ENCODE data around the gene HS3ST3A1.

HS3ST3A1 gene

GRCh38 chr17:13598353-13599167 lies 3.2 kb downstream of the HS3ST3A1 start:
- DNase-seq (ENCODE audit: low spot score) = no peak

GRCh38 chr17:13597723-13598347 lies 3.9 kb downstream of the HS3ST3A1 start:
- peak; percentile 68 for DNase-seq (ENCODE audit: low spot score)

- DNase-seq (ENCODE audit: low spot score) = no peak
Measured at GRCh38 chr17:13596241-13596923, 5.3 kb downstream of the HS3ST3A1 start.

GRCh38 chr17:13595599-13595899 lies 6.2 kb downstream of the HS3ST3A1 start:
- no peak for DNase-seq (ENCODE audit: low spot score)

GRCh38 chr17:13594762-13595598 lies 6.7 kb downstream of the HS3ST3A1 start:
- DNase-seq (ENCODE audit: low spot score) = peak; percentile 84

GRCh38 chr17:13594310-13594709 lies 7.4 kb downstream of the HS3ST3A1 start:
- no peak for DNase-seq (ENCODE audit: low spot score)

GRCh38 chr17:13593757-13594156 lies 8.0 kb downstream of the HS3ST3A1 start:
- DNase-seq (ENCODE audit: low spot score) = no peak

- no peak for DNase-seq (ENCODE audit: low spot score)
Measured at GRCh38 chr17:13593021-13593751, 8.5 kb downstream of the HS3ST3A1 start.

GRCh38 chr17:13592427-13592826 lies 9.3 kb downstream of the HS3ST3A1 start:
- no peak for DNase-seq (ENCODE audit: low spot score)

GRCh38 chr17:13590441-13590840 lies 11.3 kb downstream of the HS3ST3A1 start:
- DNase-seq (ENCODE audit: low spot score) = no peak

GRCh38 chr17:13589658-13590057 lies 12.1 kb downstream of the HS3ST3A1 start:
- DNase-seq (ENCODE audit: low spot score) = no peak

GRCh38 chr17:13587487-13588338 lies 14.0 kb downstream of the HS3ST3A1 start:
- DNase-seq (ENCODE audit: low spot score) = no peak

- no peak for DNase-seq (ENCODE audit: low spot score)
Measured at GRCh38 chr17:13584701-13585080, 17.0 kb downstream of the HS3ST3A1 start.

GRCh38 chr17:13583996-13584700 lies 17.6 kb downstream of the HS3ST3A1 start:
- DNase-seq (ENCODE audit: low spot score) = no peak

- DNase-seq (ENCODE audit: low spot score) = no peak
Measured at GRCh38 chr17:13582776-13583547, 18.8 kb downstream of the HS3ST3A1 start.

- no peak for DNase-seq (ENCODE audit: low spot score)
Measured at GRCh38 chr17:13581925-13582324, 19.8 kb downstream of the HS3ST3A1 start.

- no peak for DNase-seq (ENCODE audit: low spot score)
Measured at GRCh38 chr17:13580790-13581189, 20.9 kb downstream of the HS3ST3A1 start.

- DNase-seq (ENCODE audit: low spot score) = no peak
Measured at GRCh38 chr17:13576661-13577526, 24.8 kb downstream of the HS3ST3A1 start.
